GM23338 (cell line): ENCODE measurements around the gene APC. TPM values are rescaled to one million over a fixed set of nuclear protein-coding genes. Genes with fewer than 3 reads are reported as not detected.
A peak's percentile ranks its signal among the peaks of the same experiment; 100 is the strongest.

Experiments
- ATAC-seq: fragments of 200-7000 bp; cut with Tn5 transposase; 3 replicates; pipeline ENCODE4 v1.9.1; 2020
- DNase-seq: peaks from one replicate; pipeline ENCODE4 v3.0.0-alpha.2; 2015; ENCODE audit warnings: low spot score
- H2AFZ ChIP-seq: fragments of 200-600 bp; sonication (generic); 2 replicates; pipeline ENCODE4 v1.8.0; 2016; ENCODE audit warnings: antibody characterized with exemption, mild to moderate bottlenecking, moderate library complexity
- H3F3A ChIP-seq: fragments of 200-600 bp; sonication (generic); replicated peaks from 2 replicates; pipeline ENCODE4 v1.8.0; 2017; ENCODE audit warnings: antibody characterized with exemption, mixed run types, low read depth
- H3K27ac ChIP-seq: fragments of 200-600 bp; sonication (generic); 2 replicates; pipeline ENCODE4 v1.6.1; 2016; ENCODE audit warnings: low read depth
- H3K27me3 ChIP-seq: fragments of 200-600 bp; sonication (generic); 2 replicates; pipeline ENCODE4 v1.8.0; 2016; ENCODE audit warnings: mild to moderate bottlenecking, mixed run types, moderate library complexity; ENCODE audit not compliant: insufficient read depth
- H3K36me3 ChIP-seq: fragments of 200-600 bp; sonication (generic); 2 replicates; pipeline ENCODE4 v1.8.0; 2016; ENCODE audit warnings: mild to moderate bottlenecking; ENCODE audit not compliant: insufficient read depth
- H3K4me1 ChIP-seq: fragments of 200-600 bp; sonication (generic); 2 replicates; pipeline ENCODE4 v1.8.0; 2016; ENCODE audit warnings: mild to moderate bottlenecking, moderate library complexity; ENCODE audit not compliant: insufficient read depth
- H3K4me2 ChIP-seq: fragments of 200-600 bp; sonication (generic); 2 replicates; pipeline ENCODE4 v1.7.1; 2017; ENCODE audit warnings: mixed run types
- H3K4me3 ChIP-seq: fragments of 200-600 bp; sonication (generic); 2 replicates; pipeline ENCODE4 v1.6.1; 2016; ENCODE audit warnings: mixed run types
- H3K79me2 ChIP-seq: fragments of 200-600 bp; sonication (generic); replicated peaks from 2 replicates; pipeline ENCODE4 v1.8.0; 2017; ENCODE audit warnings: mild to moderate bottlenecking; ENCODE audit not compliant: insufficient read depth
- H3K9me2 ChIP-seq: fragments of 200-600 bp; sonication (generic); 2 replicates; pipeline ENCODE4 v1.8.0; 2017; ENCODE audit not compliant: insufficient read depth
- H4K20me1 ChIP-seq: fragments of 200-600 bp; sonication (generic); replicated peaks from 2 replicates; pipeline ENCODE4 v1.8.0; 2017; ENCODE audit warnings: mild to moderate bottlenecking; ENCODE audit not compliant: insufficient read depth
- H3K27ac Mint-ChIP-seq: 2 replicates; pipeline ENCODE4 v1.8.0; 2020; ENCODE audit warnings: inconsistent platforms, mild to moderate bottlenecking, moderate library complexity, mixed read lengths
- H3K27me3 Mint-ChIP-seq: 3 replicates; pipeline ENCODE4 v1.8.0; 2022; ENCODE audit warnings: low read depth, mild to moderate bottlenecking, moderate library complexity, mixed read lengths, inconsistent platforms; ENCODE audit not compliant: insufficient read depth, poor library complexity
- H3K36me3 Mint-ChIP-seq: 3 replicates; pipeline ENCODE4 v1.8.0; 2021; ENCODE audit warnings: low read depth, mild to moderate bottlenecking, inconsistent platforms, moderate library complexity, mixed read lengths
- H3K4me1 Mint-ChIP-seq: 3 replicates; pipeline ENCODE4 v1.8.0; 2020; ENCODE audit warnings: mild to moderate bottlenecking, inconsistent platforms, mixed read lengths
- H3K4me3 Mint-ChIP-seq: 3 replicates; pipeline ENCODE4 v1.8.0; 2021; ENCODE audit warnings: moderate library complexity, mild to moderate bottlenecking, inconsistent platforms, mixed read lengths
- H3K9me3 Mint-ChIP-seq: 3 replicates; pipeline ENCODE4 v1.8.0; 2020; ENCODE audit warnings: moderate library complexity, mild to moderate bottlenecking, inconsistent platforms, mixed read lengths
- EZH2 ChIP-seq: fragments of 200-600 bp; sonication (generic); IDR thresholded peaks from one replicate; pipeline ENCODE4 v1.8.0; 2017; ENCODE audit warnings: antibody characterized with exemption, mild to moderate bottlenecking, low read depth; ENCODE audit not compliant: unreplicated experiment
- EZH2phosphoT487 ChIP-seq: fragments of 200-600 bp; sonication (generic); IDR thresholded peaks from one replicate; pipeline ENCODE4 v1.8.1; 2018; ENCODE audit warnings: antibody characterized with exemption; ENCODE audit not compliant: unreplicated experiment
- NANOG ChIP-seq: IDR thresholded peaks from 2 replicates; pipeline ENCODE4 v1.6.1; 2016; ENCODE audit warnings: antibody characterized with exemption, borderline replicate concordance
- ZNF114 ChIP-seq: fragments of 250-450 bp; sonication (Bioruptor Pico); IDR thresholded peaks from 2 replicates; pipeline ENCODE4 v1.5.0; 2020; ENCODE audit warnings: mild to moderate bottlenecking, moderate library complexity
- ZNF331 ChIP-seq: fragments of 250-450 bp; sonication (Bioruptor Pico); IDR thresholded peaks from 2 replicates; pipeline ENCODE4 v1.5.0; 2020; ENCODE audit warnings: low read depth, mild to moderate bottlenecking, moderate library complexity
- polyA plus RNA-seq: library from polyadenylated mRNA; unstranded; fragments of >200 nt; fragmentation: Nextera tagmentation; extraction: Ambion mirVana; gene quantifications from 2 replicates; pipeline ENCODE4 v1.2.1, GENCODE V29; 2016
- total RNA-seq: library from RNA; depleted of rRNA; stranded (reverse); fragments of >200 nt; shearing (Covaris generic); gene quantifications from 2 replicates; pipeline ENCODE4 v1.2.3, GENCODE V29; 2014
- TF ChIP-seq, protein P1 (sequence below): IDR thresholded peaks from one replicate; pipeline ENCODE4 v1.6.1; 2018; ENCODE audit warnings: antibody characterized with exemption; ENCODE audit not compliant: unreplicated experiment
- TF ChIP-seq, protein P2 (sequence below), 2 experiments: fragments of 200-600 bp in 1 of 2; sonication (generic) in 1 of 2; conservative IDR thresholded peaks; 2 replicates each; pipeline versions ENCODE4 v1.5.1 to v1.6.1; 2016 to 2017; ENCODE audit warnings: antibody characterized with exemption in 2 of 2, low read depth in 2 of 2, mild to moderate bottlenecking in 2 of 2, moderate library complexity in 1 of 2
- TF ChIP-seq, protein P3 (sequence below): fragments of 250-450 bp; sonication (Bioruptor Pico); IDR thresholded peaks from 2 replicates; pipeline ENCODE4 v1.5.0; 2020; ENCODE audit warnings: mild to moderate bottlenecking, moderate library complexity

Gene APC
- total and polyA plus RNA-seq, 2 experiments from 2014 or later, result 42.4 to 62.9 TPM

DNA sequence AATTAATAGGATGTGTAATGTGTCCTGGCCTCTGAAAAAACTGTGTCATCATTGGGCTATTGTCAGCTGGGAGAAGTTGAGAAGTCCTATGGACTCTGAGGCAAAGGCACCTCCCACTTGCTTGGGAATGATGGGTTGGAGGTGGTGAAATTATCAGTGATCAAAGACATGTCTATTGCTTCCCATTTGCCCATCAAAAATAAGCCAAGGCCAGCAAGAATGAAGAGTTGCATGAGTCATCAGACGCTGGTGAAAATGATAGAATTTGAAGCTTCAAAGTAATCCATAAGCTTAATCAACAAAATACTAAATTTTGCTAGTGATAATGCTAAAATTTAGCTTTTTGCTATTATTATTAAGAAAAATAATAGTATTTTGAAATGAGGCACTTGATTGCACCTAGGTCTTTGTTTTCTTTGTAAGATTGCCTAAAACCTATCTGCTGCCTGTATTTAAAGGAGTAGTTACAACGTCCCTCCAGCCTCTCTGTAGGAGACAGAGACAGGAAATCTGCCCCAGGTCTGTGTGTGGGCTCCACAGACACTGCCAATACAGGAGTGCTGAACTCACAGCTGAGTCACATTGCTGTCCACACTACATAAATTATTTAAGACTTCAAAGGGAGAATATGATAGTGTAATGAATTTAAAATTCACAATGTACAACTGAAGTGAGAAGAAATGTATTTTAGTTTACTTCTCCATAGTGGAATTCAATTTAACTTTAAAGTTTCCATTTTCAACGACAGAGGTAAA, 48.4 kb upstream of the APC start (continued):
- TF ChIP-seq, protein P1, sequence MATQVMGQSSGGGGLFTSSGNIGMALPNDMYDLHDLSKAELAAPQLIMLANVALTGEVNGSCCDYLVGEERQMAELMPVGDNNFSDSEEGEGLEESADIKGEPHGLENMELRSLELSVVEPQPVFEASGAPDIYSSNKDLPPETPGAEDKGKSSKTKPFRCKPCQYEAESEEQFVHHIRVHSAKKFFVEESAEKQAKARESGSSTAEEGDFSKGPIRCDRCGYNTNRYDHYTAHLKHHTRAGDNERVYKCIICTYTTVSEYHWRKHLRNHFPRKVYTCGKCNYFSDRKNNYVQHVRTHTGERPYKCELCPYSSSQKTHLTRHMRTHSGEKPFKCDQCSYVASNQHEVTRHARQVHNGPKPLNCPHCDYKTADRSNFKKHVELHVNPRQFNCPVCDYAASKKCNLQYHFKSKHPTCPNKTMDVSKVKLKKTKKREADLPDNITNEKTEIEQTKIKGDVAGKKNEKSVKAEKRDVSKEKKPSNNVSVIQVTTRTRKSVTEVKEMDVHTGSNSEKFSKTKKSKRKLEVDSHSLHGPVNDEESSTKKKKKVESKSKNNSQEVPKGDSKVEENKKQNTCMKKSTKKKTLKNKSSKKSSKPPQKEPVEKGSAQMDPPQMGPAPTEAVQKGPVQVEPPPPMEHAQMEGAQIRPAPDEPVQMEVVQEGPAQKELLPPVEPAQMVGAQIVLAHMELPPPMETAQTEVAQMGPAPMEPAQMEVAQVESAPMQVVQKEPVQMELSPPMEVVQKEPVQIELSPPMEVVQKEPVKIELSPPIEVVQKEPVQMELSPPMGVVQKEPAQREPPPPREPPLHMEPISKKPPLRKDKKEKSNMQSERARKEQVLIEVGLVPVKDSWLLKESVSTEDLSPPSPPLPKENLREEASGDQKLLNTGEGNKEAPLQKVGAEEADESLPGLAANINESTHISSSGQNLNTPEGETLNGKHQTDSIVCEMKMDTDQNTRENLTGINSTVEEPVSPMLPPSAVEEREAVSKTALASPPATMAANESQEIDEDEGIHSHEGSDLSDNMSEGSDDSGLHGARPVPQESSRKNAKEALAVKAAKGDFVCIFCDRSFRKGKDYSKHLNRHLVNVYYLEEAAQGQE, result no peak
- TF ChIP-seq ZNF331 (CRISPR knock-in tag) (no peak), NANOG (no peak), ZNF114 (CRISPR knock-in tag) (no peak), EZH2 (no peak), EZH2phosphoT487 (no peak)
- TF ChIP-seq, protein P2, sequence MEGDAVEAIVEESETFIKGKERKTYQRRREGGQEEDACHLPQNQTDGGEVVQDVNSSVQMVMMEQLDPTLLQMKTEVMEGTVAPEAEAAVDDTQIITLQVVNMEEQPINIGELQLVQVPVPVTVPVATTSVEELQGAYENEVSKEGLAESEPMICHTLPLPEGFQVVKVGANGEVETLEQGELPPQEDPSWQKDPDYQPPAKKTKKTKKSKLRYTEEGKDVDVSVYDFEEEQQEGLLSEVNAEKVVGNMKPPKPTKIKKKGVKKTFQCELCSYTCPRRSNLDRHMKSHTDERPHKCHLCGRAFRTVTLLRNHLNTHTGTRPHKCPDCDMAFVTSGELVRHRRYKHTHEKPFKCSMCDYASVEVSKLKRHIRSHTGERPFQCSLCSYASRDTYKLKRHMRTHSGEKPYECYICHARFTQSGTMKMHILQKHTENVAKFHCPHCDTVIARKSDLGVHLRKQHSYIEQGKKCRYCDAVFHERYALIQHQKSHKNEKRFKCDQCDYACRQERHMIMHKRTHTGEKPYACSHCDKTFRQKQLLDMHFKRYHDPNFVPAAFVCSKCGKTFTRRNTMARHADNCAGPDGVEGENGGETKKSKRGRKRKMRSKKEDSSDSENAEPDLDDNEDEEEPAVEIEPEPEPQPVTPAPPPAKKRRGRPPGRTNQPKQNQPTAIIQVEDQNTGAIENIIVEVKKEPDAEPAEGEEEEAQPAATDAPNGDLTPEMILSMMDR (conservative IDR thresholded peaks at IDR 0.05; ENCODE audit: low read depth in 2 of 2), result no peak

DNA sequence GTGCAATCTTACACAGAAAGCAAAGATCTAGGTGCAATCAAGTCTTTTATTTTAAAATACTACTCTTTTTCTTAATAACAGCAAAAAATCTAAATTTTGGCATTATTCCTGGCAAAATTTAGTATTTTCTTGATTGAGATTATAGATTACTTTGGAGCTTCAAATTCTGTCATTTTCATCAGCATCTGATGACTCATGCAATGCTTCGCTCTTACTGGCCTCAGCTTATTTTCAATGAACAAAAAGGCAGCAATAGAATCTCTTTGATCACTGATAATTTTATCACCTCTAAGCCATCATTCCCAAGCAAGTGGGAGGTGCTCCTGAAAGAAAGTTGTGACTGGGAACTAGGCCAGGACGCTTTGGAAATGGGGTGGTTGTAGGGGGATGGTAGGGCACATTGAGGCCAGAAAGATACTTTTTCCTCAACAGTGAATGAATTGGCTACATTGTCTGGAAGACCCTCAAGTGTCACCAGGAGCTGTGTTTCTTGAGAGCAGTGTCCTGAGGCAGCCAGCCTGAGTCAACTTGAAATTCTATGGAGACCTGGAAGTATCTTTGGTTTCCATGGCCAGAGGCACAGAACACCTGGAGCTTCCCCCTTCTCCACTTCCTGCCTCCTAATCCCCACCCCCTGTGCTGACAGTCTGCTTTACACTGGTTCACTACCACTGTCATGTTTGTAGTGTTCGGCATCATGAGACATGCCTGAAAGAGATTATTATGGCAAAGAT, 46.9 kb upstream of the APC start:
- peak overlapping the region; percentile 38; the same call in 1 of the 2 replicates for H2AFZ ChIP-seq
- ATAC-seq (no peak), DNase-seq (no peak)
- no peak for TF ChIP-seq EZH2phosphoT487
- TF ChIP-seq, protein P3, sequence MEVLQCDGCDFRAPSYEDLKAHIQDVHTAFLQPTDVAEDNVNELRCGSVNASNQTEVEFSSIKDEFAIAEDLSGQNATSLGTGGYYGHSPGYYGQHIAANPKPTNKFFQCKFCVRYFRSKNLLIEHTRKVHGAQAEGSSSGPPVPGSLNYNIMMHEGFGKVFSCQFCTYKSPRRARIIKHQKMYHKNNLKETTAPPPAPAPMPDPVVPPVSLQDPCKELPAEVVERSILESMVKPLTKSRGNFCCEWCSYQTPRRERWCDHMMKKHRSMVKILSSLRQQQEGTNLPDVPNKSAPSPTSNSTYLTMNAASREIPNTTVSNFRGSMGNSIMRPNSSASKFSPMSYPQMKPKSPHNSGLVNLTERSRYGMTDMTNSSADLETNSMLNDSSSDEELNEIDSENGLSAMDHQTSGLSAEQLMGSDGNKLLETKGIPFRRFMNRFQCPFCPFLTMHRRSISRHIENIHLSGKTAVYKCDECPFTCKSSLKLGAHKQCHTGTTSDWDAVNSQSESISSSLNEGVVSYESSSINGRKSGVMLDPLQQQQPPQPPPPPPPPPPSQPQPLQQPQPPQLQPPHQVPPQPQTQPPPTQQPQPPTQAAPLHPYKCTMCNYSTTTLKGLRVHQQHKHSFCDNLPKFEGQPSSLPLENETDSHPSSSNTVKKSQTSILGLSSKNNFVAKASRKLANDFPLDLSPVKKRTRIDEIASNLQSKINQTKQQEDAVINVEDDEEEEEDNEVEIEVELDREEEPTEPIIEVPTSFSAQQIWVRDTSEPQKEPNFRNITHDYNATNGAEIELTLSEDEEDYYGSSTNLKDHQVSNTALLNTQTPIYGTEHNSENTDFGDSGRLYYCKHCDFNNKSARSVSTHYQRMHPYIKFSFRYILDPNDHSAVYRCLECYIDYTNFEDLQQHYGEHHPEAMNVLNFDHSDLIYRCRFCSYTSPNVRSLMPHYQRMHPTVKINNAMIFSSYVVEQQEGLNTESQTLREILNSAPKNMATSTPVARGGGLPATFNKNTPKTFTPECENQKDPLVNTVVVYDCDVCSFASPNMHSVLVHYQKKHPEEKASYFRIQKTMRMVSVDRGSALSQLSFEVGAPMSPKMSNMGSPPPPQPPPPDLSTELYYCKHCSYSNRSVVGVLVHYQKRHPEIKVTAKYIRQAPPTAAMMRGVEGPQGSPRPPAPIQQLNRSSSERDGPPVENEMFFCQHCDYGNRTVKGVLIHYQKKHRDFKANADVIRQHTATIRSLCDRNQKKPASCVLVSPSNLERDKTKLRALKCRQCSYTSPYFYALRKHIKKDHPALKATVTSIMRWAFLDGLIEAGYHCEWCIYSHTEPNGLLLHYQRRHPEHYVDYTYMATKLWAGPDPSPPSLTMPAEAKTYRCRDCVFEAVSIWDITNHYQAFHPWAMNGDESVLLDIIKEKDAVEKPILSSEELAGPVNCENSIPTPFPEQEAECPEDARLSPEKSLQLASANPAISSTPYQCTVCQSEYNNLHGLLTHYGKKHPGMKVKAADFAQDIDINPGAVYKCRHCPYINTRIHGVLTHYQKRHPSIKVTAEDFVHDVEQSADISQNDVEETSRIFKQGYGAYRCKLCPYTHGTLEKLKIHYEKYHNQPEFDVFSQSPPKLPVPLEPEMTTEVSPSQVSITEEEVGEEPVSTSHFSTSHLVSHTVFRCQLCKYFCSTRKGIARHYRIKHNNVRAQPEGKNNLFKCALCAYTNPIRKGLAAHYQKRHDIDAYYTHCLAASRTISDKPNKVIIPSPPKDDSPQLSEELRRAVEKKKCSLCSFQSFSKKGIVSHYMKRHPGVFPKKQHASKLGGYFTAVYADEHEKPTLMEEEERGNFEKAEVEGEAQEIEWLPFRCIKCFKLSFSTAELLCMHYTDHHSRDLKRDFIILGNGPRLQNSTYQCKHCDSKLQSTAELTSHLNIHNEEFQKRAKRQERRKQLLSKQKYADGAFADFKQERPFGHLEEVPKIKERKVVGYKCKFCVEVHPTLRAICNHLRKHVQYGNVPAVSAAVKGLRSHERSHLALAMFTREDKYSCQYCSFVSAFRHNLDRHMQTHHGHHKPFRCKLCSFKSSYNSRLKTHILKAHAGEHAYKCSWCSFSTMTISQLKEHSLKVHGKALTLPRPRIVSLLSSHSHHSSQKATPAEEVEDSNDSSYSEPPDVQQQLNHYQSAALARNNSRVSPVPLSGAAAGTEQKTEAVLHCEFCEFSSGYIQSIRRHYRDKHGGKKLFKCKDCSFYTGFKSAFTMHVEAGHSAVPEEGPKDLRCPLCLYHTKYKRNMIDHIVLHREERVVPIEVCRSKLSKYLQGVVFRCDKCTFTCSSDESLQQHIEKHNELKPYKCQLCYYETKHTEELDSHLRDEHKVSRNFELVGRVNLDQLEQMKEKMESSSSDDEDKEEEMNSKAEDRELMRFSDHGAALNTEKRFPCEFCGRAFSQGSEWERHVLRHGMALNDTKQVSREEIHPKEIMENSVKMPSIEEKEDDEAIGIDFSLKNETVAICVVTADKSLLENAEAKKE (CRISPR knock-in tag), result no peak
- H3K79me2 ChIP-seq, result no peaks in the 10 kb centered on the region
- Mint-ChIP-seq H3K4me1 (peaks cover 12% of the 10 kb centered on the region), H3K9me3 (no peaks in the 10 kb centered on the region; the same call in 2 of the 3 replicates), H3K36me3 (no peaks in the 10 kb centered on the region), H3K27ac (no peak overlapping the region), H3K4me3 (no peak overlapping the region), H3K27me3 (peaks cover 3% of the 10 kb centered on the region)
- no peak overlapping the region for H3K4me3 ChIP-seq
- no peaks in the 10 kb centered on the region for H3K9me2 ChIP-seq
- no peaks in the 10 kb centered on the region for H3K36me3 ChIP-seq
- no peak overlapping the region for H3K4me2 ChIP-seq
- peaks cover 11% of the 10 kb centered on the region for H3K4me1 ChIP-seq
- no peak overlapping the region for H3K27ac ChIP-seq
- no peaks in the 10 kb centered on the region for H4K20me1 ChIP-seq
- H3F3A ChIP-seq, result no peaks in the 10 kb centered on the region
- no peaks in the 10 kb centered on the region for H3K27me3 ChIP-seq
